HG03457 (cell line): ENCODE data around the gene LBHD1.
"Not testable (repeated sequence)": the region's sequence is repeated elsewhere in the genome, so short reads cannot be mapped to it uniquely, and the experiment has no call there.

ENCODE experiments used
- ATAC-seq: cut with Tn5 transposase; IDR thresholded peaks from one replicate; pipeline ENCODE4 v1.9.1; 2021; ENCODE audit warnings: moderate number of reproducible peaks; ENCODE audit not compliant: unreplicated experiment

The LBHD1 gene

GRCh38 chr11:62665075-62665598, 6.9 kb downstream of the LBHD1 start, which contains the start of the genes C11orf98 and CSKMT:
Gene C11orf98, minus strand, starts transcription at chr11:62665210. Its CDS starts 41 bp downstream, at chr11:62665169.
Gene CSKMT, plus strand, starts transcription at chr11:62665312. Its CDS starts 568 bp downstream, at chr11:62665880.
- peak; percentile 74 for ATAC-seq

DNA sequence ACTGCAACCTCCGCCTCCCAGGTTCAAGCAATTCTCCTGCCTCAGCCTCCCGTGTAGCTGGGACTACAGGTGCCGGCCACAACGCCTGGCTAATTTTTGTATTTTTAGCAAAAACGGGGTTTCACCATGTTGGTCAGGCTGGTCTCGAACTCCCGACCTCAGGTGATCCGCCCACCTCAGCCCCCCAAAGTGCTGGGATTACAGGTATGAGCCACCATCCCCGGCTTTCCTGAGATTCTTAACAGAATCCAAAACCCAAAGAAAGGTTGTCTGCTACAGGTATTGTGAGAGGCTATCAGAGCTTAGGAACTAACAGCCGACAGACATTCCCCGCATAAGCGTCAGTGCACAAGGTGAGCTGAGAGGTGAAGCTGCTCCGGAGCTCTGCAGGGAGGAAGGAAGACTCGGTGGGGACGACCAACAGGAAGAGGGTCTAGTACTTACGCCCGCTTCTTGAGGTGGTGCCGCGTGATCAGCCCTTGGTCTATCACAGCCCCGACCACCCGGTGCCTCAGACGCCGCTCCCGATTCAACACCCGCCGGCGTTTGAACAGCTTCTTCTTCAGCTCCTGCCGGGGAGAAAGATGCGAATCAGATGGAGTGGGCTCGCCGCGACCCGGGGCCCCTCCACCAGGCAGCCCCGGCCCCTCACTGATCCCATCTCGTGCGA, 7.5 kb downstream of the LBHD1 start:
- ATAC-seq: peak; percentile 28

- ATAC-seq: no peak
Measured at GRCh38 chr11:62656796-62657429, 15.2 kb downstream of the LBHD1 start.

DNA sequence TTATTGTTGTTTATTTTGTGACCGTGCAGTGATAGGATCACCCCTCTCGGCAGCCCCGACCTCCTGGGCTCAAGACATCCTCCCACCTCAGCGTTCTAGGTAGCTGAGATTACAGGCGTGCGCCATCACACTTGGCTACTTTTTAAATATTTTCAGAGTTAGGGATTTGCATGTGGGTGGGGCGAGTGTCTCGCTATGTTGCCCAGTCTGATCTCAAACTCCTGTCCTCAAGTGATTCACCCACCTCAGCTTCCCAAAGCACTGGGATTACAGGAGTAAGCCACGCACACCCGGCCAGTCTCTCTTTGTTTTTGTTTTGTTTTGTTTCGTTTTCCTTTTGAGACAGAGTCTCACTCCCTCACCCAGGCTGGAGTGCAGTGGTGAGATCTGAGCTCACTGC, 17.8 kb downstream of the LBHD1 start:
- no peak for ATAC-seq

DNA sequence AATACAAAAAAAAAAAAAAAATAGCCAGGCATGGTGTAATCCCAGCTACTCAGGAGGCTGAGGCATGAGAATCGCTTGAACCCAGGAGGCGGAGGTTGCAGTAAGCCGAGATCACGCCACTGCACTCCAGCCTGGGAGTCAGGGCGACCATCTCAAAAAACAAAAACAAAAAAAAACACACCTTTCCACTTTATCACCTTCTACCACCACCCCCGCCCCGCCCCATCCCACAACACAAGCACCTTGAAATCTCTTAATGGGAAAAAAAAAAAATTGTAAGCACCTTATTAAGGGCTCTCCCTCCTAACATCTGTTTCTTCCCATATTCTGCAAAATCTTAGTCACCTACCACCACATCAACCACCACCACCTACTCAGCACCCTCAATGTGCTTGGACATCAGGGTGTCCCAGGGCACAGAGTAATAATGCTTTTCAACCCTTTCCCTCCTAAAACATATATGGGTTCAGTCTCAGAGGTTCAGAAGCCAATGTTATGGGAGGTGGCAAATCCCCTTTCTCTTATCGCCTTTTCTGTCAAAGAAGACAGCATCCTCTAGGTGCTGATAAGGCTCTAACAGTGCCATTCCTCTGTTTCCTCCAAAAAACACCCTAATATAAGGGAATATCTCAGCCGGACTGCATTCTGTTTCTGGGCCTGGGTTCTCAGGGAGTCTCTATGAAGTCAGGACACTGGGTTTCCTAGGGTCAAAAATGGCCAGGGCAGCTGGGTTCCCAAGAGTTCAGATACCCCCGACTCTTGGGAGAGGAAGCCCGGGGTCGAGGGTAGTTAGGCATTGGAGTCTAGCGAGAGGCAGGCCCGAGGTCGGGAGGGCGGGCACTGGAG, 19.7 kb downstream of the LBHD1 start:
- ATAC-seq: no peak

DNA sequence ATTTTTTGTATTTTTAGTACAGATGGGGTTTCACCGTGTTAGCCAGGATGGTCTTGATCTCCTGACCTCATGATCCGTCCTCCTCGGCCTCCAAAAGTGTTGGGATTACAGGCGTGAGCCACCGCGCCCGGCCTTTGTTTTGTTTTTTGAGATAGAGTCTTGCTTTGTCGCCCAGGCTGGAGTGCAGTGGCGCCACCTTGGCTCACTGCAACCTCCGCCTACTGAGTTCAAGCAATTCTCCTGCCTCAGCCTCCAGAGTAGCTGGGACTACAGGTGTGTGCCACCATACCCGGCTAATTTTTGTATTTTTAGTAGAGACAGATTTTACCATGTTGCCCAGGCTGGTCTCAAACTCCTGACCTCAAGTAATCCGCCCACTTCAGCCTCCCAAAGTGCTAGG, 21.8 kb downstream of the LBHD1 start:
- ATAC-seq: not testable (repeated sequence)

DNA sequence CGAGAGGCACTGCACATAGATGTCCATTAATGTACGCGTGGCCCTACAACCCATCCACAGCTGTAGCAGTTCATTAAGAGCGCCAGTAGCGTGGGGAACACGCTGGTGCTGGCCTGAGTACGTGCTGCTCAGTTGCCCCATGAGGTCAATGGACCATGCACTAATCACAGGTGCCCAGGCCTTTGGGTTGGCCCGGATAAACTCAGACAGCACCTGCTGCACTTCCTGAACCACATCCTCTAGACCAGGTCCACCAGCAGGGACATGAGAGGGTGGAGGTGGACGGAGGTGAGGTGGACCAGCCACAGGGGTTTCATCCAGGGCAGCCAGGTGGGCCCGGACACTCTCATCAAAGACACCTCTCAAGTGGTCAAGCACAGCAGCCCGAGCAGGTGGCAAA, 22.6 kb downstream of the LBHD1 start:
- ATAC-seq: no peak

DNA sequence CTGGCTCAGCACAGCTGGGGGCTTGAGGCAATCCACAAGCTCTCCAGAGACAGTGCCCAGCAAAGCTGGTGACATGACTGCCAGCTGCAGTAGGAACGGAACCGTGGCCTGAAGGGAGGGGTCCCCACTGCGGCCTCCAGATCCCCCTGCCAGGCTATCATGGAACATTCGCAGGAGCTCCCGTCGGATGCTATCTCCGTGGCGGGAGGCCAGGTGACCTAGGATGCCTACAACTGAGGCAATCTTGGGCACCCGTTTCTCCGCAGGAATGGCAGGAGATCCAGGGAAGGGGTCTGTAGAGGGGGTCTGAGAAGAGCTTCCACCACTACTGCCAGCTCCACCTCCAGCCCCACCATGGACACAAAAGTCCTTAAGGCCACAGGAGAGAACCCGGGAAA, 23.1 kb downstream of the LBHD1 start:
- ATAC-seq: no peak

GRCh38 chr11:62648185-62648966, 23.7 kb downstream of the LBHD1 start:
- no peak for ATAC-seq

DNA sequence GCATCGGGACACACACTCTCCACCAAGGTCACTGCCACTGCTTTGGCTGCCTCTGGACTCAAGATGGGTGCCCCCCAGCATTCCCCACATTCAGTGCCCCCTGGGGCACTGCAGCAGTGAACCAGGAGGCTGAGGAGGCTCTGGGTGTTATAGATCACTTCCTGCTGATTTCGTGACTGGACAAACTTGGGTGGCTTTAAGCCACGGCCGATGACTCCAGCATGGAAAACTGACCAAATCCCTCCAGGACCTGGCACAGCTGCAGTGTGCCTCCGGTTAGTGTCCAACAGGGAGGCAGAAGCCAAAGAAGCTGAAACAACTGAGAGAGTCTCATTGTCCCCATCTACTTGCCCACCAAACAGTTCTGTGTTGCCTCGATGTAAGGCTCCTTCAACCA, 24.5 kb downstream of the LBHD1 start:
- ATAC-seq: no peak

- no peak for ATAC-seq
Measured at GRCh38 chr11:62646825-62647608, 25.1 kb downstream of the LBHD1 start.

- peak; percentile 69 for ATAC-seq
Measured at GRCh38 chr11:62645946-62646824, 25.9 kb downstream of the LBHD1 start, which contains the start of gene GANAB. Gene GANAB, minus strand, starts transcription at chr11:62646613. Its CDS starts 14 bp downstream, at chr11:62646599.

- no peak for ATAC-seq
Measured at GRCh38 chr11:62645671-62645945, 26.5 kb downstream of the LBHD1 start.

- no peak for ATAC-seq
Measured at GRCh38 chr11:62644220-62644619, 27.8 kb downstream of the LBHD1 start.

DNA sequence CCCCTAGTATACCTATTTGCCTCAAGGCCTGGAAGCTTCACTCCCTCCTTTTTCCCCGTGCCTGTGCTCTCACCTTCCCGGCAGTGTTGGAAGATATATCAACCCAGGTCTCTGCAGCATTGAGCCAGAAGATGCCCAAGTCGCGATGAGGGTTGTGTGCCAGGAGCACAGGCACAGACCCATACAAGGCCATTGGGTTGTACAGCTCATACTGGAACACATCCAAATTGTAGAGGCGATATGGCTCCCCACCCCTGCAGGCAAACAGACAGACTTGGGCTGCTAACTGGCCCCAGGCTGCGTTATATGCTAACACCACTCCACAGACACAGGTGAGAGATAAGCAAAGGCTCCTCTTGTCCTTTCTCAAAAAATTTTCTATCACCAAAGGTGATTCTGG, 39.6 kb downstream of the LBHD1 start:
- no peak for ATAC-seq

- ATAC-seq: no peak
Measured at GRCh38 chr11:62627713-62628112, 44.4 kb downstream of the LBHD1 start.

- no peak for ATAC-seq
Measured at GRCh38 chr11:62622476-62623089, 49.5 kb downstream of the LBHD1 start.
